Brain microvascular endothelial cell (primary cell): Measurements from ENCODE around the gene CABLES1.

Experiments used
- DNase-seq: peaks from one replicate; pipeline ENCODE4 v3.0.0-alpha.2; 2020
- H3K27ac ChIP-seq: fragments of 250-450 bp; sonication (Bioruptor Pico); 2 replicates; pipeline ENCODE4 v1.5.1; 2020; ENCODE audit warnings: mild to moderate bottlenecking, moderate library complexity
- H3K27me3 ChIP-seq: fragments of 250-450 bp; sonication (Bioruptor Pico); replicated peaks from 2 replicates; pipeline ENCODE4 v1.5.1; 2020; ENCODE audit warnings: mild to moderate bottlenecking
- H3K36me3 ChIP-seq: fragments of 250-450 bp; sonication (Bioruptor Pico); replicated peaks from 2 replicates; pipeline ENCODE4 v1.5.1; 2020; ENCODE audit warnings: mild to moderate bottlenecking
- H3K4me3 ChIP-seq: 2 replicates; pipeline ENCODE4 v1.5.1; 2011; ENCODE audit warnings: low read depth, mild to moderate bottlenecking, control low read depth, low read length, moderate library complexity
- CTCF ChIP-seq: IDR thresholded peaks from 2 replicates; pipeline ENCODE4 v1.5.1; 2011; ENCODE audit warnings: low read depth, mild to moderate bottlenecking, moderate library complexity, low read length, control low read depth, inconsistent platforms; ENCODE audit errors: missing control alignments
- in situ Hi-C: cut with HindIII; loops from 2 replicates; pipeline ENCODE4 v1.10.0; 2017; ENCODE audit warnings: low sequenced_read_pairs, low pct_ligation_motif_present

The CABLES1 gene

DNA sequence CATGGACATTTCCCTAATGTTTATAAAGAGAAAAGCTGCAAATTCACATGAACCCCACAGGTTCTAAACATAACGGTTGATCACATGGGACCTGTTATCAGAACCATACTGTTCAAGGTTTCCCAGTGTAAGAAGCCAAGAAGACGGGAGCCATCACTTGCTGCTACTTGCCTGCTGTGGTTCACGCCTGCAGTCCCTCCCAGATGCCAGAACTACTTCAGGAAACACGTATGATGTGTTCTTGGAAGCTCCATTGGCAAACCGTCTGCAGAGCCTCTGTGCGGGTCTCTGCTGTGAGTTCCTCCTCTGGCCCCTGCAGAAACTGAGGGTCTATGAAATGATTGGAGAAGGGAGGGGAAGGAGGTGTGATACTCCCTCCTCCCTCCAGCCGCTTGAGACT lies 75.2 kb downstream of the CABLES1 start:
- Histone ChIP-seq H3K4me3 (no peak overlapping the region), H3K36me3 (peaks cover 10% of the 10 kb centered on the region), H3K27ac (no peak overlapping the region), H3K27me3 (no peaks in the 10 kb centered on the region)
- no peak for TF ChIP-seq CTCF
- no peak for DNase-seq
- in situ Hi-C loops = no loop called here

DNA sequence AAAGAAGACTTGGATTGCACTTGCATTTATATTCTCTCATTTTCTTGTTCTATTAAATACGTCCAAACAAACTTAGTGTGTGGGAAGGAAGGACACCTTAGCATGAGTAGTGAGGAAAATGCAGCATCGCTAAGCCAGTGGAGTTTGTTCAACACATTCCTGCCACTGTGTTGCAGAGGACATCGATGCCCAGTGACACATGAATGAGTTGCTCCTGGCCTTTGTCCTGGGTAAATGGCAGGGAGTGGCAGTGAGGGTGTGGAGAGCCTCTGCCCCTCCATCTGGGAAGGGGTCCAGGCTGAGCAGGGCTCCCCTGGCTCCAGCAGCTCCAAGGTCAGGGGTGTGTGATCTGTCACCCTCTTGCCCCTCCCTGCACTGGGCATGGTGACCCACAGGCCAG lies 75.9 kb downstream of the CABLES1 start:
- no peak for DNase-seq
- no peak for TF ChIP-seq CTCF
- no peaks in the 10 kb centered on the region for H3K27me3 ChIP-seq
- H3K4me3 ChIP-seq = no peak overlapping the region
- peaks cover 10% of the 10 kb centered on the region for H3K36me3 ChIP-seq
- H3K27ac ChIP-seq = no peak overlapping the region
- in situ Hi-C loops = no loop called here

GRCh38 chr18:23212161-23212560 lies 76.9 kb downstream of the CABLES1 start:
- Histone ChIP-seq H3K4me3 (no peak overlapping the region), H3K27ac (no peak overlapping the region), H3K36me3 (peaks cover 10% of the 10 kb centered on the region), H3K27me3 (no peaks in the 10 kb centered on the region)
- no peak for TF ChIP-seq CTCF
- no peak for DNase-seq
- in situ Hi-C loops = no loop called here

DNA sequence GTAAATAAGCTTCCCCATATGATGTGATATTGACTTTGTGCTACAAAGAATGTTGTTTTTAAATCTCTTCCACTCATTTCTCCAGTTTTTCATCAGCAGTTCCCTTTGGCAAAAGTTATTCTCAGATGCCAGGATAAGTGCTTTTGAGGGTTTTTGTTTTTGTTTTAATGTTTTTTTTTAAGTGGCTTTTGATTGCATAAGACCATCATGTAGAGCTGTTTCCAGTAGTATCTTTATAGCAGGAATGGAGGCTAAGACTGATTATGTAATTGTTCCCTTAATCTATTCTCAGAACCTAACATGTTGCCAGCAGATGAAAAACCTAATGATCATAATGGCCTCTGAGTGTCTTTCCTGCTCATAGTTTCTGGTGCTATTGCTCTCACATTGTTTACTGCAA lies 77.9 kb downstream of the CABLES1 start:
- no peaks in the 10 kb centered on the region for H3K27me3 ChIP-seq
- no peak for DNase-seq
- peaks cover 10% of the 10 kb centered on the region for H3K36me3 ChIP-seq
- no peak overlapping the region for H3K4me3 ChIP-seq
- in situ Hi-C loops = no loop called here
- H3K27ac ChIP-seq = no peak overlapping the region
- TF ChIP-seq CTCF = no peak

DNA sequence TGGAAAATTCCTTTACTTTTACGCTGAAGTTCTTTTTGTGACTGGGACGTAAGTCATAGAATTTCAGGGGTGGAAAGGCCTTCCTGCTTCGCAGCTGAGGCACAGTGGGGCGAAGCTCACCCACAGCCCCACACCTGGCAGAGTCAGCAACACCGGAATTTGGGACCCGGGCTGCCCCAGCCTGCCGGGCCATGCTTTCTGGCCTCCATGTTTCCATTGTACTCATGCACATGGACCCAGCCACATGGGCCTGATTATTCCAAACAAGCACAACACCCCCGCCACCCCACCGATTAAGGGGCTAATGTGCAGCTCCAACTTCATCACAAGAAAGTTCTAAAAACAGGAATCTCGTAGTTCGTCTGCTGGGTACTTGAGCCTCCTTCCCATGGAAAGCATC lies 82.5 kb downstream of the CABLES1 start:
- TF ChIP-seq CTCF = no peak
- Histone ChIP-seq H3K27me3 (no peaks in the 10 kb centered on the region), H3K4me3 (no peak overlapping the region), H3K36me3 (peaks cover 13% of the 10 kb centered on the region), H3K27ac (no peak overlapping the region)
- in situ Hi-C loops = no loop called here
- DNase-seq = no peak

- H3K27me3 ChIP-seq = no peaks in the 10 kb centered on the region
- TF ChIP-seq CTCF = no peak
- in situ Hi-C loops = no loop called here
- H3K36me3 ChIP-seq = peaks cover 3% of the 10 kb centered on the region
- no peak for DNase-seq
- H3K4me3 ChIP-seq = no peak overlapping the region
- no peak overlapping the region for H3K27ac ChIP-seq
Measured at GRCh38 chr18:23220355-23220754, 85.1 kb downstream of the CABLES1 start.
